HG02884 (cell line): ENCODE measurements around the gene IBSP.
A peak's percentile ranks its signal among the peaks of the same experiment; 100 is the strongest.

Source experiments
- ATAC-seq: cut with Tn5 transposase; IDR thresholded peaks from one replicate; pipeline ENCODE4 v1.9.1; 2021; ENCODE audit warnings: mild to moderate bottlenecking, moderate library complexity; ENCODE audit not compliant: unreplicated experiment

IBSP gene

DNA sequence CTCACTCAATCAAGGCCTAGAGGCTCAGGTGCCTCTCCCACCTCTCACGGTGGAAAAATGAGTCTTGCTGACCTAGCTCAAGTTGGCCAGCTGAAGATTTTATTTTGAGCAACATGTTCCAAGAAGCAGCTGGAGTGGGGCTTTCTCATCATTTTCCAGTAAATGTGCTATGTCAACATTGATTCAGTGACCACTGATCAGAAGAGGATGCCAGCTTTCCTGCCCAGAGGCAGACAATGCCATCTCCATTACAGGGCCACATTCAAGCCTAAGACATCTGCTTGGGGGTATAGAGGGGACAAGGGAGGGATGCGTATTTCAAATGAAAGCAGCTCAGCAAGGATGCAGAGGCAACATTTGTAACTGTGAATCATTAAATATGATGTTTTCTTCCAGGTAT, 36.4 kb downstream of the IBSP start:
- no peak for ATAC-seq

DNA sequence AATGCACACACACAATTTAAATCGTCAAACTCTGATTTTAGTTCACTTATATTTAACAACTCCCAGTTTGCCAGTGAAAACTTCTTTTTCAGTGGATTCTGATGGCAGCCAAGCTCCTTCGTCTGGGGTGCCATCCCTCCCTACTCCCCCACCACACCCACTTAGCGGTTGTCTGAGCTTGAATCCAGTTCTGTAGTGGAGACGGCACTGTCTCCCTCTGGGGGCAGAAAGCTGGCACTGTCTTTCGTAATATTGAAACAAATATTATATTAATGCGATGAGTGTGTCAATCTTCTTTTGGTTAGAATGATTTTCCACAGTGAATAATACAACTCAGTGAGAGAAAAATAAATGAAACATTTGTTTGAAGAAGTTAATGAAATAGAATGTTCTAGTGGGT, 38.9 kb downstream of the IBSP start:
- ATAC-seq = no peak

DNA sequence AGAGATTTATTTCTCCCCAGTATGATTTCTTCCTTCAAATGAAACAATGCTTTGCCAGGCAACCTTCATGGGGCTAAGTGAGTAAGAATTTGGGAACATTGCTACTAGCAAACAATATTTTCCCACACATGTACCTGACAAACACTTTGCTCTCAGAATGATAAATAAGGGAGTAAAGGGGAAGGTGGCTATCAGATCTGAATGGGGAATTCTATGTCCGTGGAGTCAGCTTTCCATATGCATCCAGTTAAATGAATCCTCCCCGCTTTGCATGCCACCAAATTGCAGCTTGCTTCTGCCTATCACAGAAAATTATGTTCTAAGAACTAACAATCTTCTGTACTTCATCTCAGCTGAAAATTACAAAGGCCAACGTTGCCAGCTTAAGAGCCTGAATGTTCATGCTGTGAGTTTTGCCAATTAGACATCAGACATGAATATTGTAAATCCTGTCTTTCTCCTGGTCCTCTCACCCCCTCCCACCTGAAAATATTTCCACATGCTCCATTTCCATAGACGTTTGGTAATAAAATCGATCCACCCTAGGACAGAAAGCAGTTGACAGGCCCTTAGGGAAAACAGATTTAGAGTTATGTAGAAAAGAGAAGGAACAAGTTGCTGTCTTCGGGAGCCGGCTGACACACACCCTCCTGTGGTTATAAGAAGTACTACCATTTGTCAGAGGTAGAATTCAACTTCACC, 39.7 kb downstream of the IBSP start:
- peak; percentile 71 for ATAC-seq

DNA sequence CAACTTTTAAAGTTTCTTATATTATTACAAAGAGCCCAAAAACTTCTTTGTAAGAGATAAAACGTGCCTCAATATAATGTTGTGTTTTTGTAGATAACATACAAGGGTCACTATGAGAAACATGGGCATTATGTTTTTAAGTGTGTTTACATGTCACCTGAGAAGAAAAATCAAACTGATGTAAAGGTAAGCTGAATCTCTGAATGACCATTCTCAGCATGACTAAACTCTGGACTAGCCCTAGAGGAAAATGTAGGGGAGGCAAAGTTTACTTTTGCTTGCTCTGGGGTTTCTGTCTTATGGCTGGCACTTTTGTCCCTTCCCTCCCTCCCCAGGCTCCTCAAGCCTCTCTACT, 40.2 kb downstream of the IBSP start:
- ATAC-seq = peak; percentile 18

DNA sequence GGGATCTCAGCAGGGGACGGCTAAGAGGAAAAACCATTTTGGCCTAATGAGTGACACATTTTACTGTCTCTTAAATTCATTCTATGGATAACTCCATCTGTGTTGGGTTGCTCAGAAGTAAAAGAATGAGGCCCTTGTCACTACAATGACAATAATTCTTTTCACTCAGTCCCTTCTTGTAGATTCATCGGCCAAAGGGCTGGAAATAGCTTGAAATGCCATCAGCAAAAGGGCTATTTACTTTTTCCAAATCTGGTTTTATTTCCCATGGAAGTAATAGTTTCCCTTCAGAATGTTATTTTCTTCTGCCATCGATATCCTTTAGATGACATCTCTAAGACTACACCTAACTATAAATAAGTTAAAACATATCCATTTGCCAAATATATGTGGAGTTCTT, 40.8 kb downstream of the IBSP start:
- no peak for ATAC-seq

DNA sequence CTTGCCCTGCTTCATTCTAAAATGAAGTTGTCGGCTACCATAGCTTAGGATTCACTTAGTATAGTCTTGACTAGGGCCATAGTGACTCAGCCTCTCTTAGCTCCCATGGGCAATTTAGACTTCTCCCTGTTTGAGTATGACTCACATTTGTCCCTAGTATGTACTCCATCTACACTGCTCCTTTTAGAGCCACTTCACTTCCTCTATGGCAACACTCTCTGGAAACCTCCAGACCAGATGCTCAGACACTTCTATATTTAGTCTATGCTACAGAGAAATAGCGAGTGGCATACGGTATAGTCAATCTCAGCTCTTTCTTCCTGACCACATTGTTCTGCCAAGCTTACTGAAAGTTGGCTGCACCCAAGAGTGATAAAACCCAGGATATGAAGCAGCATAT, 44.6 kb downstream of the IBSP start:
- ATAC-seq = no peak

DNA sequence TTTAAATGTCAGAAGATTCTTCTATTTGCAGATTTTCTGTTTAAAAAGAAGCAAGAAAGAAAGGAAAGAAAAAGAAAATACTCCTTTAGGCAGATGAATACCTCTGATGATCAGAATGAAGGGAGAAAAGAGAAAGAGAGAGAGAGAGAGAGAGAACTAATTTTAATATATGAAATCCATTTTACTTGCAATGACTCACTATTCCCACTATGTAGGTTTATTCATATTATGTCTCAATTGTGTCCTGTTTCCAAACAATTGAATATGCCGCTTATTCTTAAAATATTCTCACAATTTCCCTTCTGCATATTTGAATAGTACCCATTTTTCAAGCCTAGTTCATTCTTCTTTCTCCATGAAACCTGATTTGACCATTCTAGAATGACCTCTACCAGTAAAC, 45.1 kb downstream of the IBSP start:
- ATAC-seq = no peak

DNA sequence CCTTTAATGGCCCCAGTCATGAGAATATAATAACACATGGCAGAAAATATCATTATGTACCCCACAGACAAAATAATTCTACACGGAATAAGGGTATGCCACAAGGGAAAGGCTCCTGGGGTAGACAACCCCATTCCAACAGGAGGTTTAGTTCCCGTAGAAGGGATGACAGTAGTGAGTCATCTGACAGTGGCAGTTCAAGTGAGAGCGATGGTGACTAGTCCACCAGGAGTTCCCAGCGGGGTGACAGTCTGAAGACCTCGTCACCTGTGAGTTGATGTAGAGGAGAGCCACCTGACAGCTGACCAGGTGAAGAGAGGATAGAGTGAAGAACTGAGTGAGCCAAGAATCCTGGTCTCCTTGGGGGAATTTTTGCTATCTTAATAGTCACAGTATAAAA, 46.9 kb downstream of the IBSP start:
- no peak for ATAC-seq

DNA sequence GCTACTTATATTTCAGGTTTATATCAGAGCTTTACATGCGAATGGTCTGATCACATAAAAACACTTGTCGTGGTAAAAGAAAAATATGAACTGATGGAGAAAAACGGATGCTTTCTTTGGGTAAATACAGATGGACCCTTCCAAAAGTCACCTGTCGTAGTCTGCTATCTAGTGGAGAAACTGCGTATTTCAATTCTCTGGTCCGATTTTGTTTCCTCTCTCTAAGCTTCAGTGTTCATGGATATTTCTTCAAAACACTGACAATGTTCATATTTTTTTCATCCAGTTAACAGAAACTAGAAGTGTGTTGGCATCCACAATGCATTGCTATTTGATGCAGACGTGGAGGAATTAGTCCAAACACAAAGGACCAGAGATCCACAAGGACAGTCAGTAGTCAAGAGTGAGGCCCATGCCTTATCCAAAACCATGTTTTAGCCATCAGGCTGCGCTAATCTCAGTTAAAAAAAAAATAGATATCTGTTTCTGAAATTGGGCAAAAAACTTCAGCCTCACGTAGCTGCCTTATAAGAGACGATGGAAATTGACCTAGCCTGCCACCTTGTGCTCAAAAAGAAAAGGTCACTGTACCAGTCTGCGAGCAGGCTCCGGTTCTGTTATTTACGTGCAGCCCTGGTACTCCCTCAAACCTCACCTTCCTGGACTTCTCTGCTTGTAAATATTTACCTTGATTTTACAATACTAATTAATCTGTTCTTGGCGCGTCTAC, 49.4 kb downstream of the IBSP start:
- ATAC-seq = peak; percentile 90

DNA sequence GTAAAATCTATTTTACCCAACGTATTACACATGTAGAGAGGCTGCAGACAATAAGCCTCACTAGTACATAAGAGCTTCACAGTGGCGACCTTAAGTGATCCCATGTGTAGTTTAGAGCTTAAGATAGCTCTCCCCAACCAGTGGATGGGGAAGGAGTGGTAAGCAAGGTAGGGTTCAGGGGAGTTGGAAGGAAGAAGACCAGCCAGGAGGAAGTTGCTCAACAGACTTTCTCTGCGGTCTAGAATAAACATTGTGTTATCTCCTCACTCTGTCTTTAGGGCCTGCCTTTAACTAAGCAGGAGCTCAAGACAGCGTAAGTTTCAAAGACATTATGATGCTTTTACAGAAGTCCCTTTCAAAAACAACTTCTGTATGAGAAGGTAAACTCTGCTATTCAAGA, 50.3 kb downstream of the IBSP start:
- ATAC-seq = no peak

DNA sequence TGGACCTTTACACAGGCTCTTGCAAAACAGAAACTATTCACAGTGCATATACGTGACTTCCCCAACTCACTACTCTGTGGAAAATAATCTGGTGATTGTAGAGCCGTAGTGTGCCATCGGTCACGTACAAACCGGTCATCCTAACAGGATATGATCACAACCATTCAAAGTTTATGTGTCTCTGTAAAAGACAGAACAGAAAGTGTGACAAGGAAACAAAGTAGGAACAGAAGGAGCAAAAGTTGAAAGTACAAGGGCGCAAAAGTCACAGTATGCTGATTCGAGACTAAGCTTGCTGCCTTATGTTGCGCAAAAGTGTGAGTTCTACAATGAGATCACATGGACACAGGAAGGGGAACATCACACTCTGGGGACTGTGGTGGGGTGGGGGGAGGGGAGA, 52.0 kb downstream of the IBSP start:
- ATAC-seq = no peak

DNA sequence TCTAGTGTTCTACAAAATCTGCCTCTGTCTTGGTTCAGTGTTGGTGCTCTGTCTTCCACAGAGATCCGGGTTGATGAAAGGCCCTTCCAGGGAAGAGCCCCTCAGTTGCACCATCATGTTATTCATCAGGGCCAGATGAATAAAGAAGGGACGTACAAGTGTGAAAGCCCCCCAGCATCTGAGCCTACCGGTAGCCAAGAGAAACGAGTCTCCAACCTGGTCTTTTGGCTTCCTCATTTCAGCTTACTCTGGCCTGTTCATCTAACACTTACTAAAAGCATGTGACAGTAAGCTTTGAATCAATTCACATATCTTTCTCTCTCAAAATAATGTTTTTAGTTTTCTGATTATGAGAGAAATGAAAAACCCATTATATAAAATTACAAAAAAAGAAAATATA, 52.6 kb downstream of the IBSP start:
- ATAC-seq = no peak

DNA sequence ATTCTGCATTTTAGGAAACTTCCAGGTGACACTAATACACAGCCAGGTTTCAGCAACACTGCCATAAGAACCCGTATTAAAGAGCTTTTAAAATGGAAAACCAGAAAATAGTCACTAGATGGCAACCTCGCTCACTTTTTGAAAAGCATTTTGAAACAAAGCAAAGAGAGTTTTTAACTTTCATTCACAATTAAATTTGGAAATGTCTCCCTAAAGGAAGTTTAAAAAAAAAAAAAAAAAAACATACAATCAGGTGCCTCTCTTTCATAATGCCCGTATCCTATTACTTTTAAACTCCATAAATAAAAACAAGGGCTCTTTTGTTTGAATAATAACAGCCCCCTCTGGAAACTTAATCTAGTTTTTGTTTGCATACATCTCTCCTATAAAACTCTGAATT, 53.8 kb downstream of the IBSP start:
- no peak for ATAC-seq

DNA sequence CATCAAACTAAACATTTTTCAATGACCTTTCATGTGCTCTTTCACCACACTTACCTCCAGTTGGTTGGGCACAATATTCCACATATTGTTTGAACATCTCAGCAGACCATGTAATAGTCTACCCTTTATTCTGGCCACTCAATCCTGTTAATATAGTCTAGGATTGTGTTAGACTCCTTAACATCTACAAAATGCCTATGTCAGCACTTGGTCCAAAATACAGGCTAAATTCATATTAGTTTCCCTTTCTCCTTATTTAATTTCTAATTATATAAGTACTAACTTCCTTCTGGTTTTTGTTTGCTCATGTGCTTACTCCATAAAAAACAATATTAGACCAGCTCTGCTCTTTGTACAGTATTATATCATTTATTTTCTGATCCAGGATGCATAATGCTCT, 54.5 kb downstream of the IBSP start:
- no peak for ATAC-seq

DNA sequence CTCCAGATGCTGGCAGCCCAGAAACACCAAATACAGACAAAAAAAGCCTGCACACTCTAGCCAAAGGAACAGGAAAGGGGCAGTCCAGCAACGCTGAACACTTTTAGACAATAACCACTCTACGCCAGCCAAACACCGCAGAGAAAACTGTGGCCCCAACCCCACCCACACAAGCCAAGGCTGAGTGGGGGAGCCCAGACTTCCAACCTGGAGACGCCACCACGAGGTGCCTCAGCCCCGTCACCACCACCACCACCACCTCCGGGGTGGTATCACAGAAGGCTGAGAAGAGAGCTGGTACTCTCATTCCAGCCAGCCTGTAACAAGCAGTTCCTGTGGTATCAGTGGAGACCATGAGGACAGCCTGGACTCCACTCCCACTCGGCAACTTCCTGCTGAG, 56.2 kb downstream of the IBSP start:
- no peak for ATAC-seq

DNA sequence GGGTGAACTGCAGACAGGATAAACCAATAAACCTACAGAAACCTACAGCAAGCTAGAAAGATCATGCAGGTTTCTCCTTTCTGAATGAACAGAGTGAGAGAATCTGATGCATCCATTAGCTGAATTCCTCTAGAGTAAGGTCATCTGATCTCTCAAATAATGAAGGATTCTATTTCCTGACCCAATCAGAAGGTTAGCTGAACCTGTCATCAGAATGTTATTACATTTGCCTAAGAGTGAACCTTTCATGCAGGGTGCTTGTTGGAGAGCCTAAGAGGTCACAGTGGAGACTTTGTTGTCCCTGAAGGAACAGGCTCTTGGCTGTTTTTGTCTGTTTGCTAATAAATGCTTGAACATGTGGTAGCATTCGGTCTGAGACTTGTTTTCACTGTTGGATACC, 57.5 kb downstream of the IBSP start:
- no peak for ATAC-seq

DNA sequence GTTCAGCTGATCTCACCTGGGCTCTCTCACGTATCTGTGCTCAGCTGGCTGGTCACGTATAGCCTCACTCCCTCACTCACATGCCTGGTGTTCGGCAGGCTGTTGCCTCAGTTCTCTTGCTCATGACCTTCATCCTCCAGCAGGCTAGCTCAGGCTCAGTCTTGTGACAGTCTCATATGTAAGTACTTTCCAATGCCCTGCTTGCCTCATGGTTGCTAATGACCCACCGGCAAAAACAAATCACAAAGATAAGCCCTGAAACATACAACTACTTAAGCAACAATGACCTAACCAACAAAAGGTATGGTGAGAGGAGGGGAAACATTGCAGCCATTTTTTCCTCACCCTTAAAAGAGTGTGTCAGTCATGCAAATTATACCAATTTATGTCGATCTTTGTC, 58.4 kb downstream of the IBSP start:
- ATAC-seq = no peak
